SK-N-SH treated with all-trans-retinoic acid at 6 μM for 48 hours (cell line): Measurements from ENCODE around the gene FRMPD2.

Experiments
- ATAC-seq: fragments of 200-7000 bp; cut with Tn5 transposase; 3 replicates; pipeline ENCODE4 v1.9.1; 2020; ENCODE audit warnings: mild to moderate bottlenecking, moderate library complexity
- ARNTL ChIP-seq: fragments of 450-650 bp; formaldehyde crosslinking; IDR thresholded peaks from 2 replicates; pipeline ENCODE4 v1.5.0; 2020; ENCODE audit warnings: low read depth, mild to moderate bottlenecking, moderate library complexity, borderline replicate concordance
- BACH2 ChIP-seq: fragments of 250-450 bp; sonication (Bioruptor Pico); IDR thresholded peaks from 2 replicates; pipeline ENCODE4 v1.9.0; 2021; ENCODE audit warnings: mild to moderate bottlenecking, borderline replicate concordance
- CREB5 ChIP-seq: fragments of 250-450 bp; sonication (Bioruptor Pico); IDR thresholded peaks from 2 replicates; pipeline ENCODE4 v1.5.1; 2020; ENCODE audit warnings: low read depth, mild to moderate bottlenecking, moderate library complexity
- CSDC2 ChIP-seq: fragments of 250-450 bp; sonication (Bioruptor Pico); IDR thresholded peaks from 2 replicates; pipeline ENCODE4 v1.5.0; 2020; ENCODE audit warnings: mild to moderate bottlenecking, moderate library complexity
- CSRNP3 ChIP-seq: fragments of 250-450 bp; sonication (Bioruptor Pico); IDR thresholded peaks from 2 replicates; pipeline ENCODE4 v1.5.1; 2021; ENCODE audit warnings: mild to moderate bottlenecking, moderate library complexity
- ESRRG ChIP-seq: fragments of 250-450 bp; sonication (Bioruptor Pico); IDR thresholded peaks from 2 replicates; pipeline ENCODE4 v1.6.1; 2021; ENCODE audit warnings: mild to moderate bottlenecking
- GLIS3 ChIP-seq: fragments of 250-450 bp; sonication (Bioruptor Pico); IDR thresholded peaks from 2 replicates; pipeline ENCODE4 v1.5.0; 2020; ENCODE audit warnings: mild to moderate bottlenecking, moderate library complexity
- ISL1 ChIP-seq: fragments of 250-450 bp; sonication (Bioruptor Pico); IDR thresholded peaks from 2 replicates; pipeline ENCODE4 v2.1.2; 2022; ENCODE audit warnings: mild to moderate bottlenecking, moderate library complexity
- OSR1 ChIP-seq: fragments of 250-450 bp; sonication (Bioruptor Pico); IDR thresholded peaks from 2 replicates; pipeline ENCODE4 v1.8.0; 2022; ENCODE audit warnings: moderate library complexity, mild to moderate bottlenecking, inconsistent platforms
- PATZ1 ChIP-seq: fragments of 250-450 bp; sonication (Bioruptor Pico); IDR thresholded peaks from 2 replicates; pipeline ENCODE4 v1.8.0; 2020; ENCODE audit warnings: mild to moderate bottlenecking, moderate library complexity, borderline replicate concordance
- POU6F1 ChIP-seq: fragments of 250-450 bp; sonication (Bioruptor Pico); IDR thresholded peaks from 2 replicates; pipeline ENCODE4 v1.8.0; 2021; ENCODE audit warnings: low read depth, mild to moderate bottlenecking, moderate library complexity, borderline replicate concordance
- PPARA ChIP-seq: fragments of 250-450 bp; sonication (Bioruptor Pico); IDR thresholded peaks from 2 replicates; pipeline ENCODE4 v1.5.0; 2020; ENCODE audit warnings: mild to moderate bottlenecking, borderline replicate concordance
- RARB ChIP-seq: fragments of 250-450 bp; sonication (Bioruptor Pico); IDR thresholded peaks from 2 replicates; pipeline ENCODE4 v1.8.0; 2021; ENCODE audit warnings: mild to moderate bottlenecking, moderate library complexity
- SNAI2 ChIP-seq: fragments of 250-450 bp; sonication (Bioruptor Pico); IDR thresholded peaks from 2 replicates; pipeline ENCODE4 v1.5.0; 2020; ENCODE audit warnings: mild to moderate bottlenecking, moderate library complexity
- TOX ChIP-seq: fragments of 250-450 bp; sonication (Bioruptor Pico); IDR thresholded peaks from 2 replicates; pipeline ENCODE4 v1.8.0; 2021; ENCODE audit warnings: mild to moderate bottlenecking, moderate library complexity, borderline replicate concordance
- TSHZ2 ChIP-seq: fragments of 250-450 bp; sonication (Bioruptor Pico); IDR thresholded peaks from 2 replicates; pipeline ENCODE4 v1.5.0; 2020; ENCODE audit warnings: mild to moderate bottlenecking, moderate library complexity
- ZFP30 ChIP-seq: fragments of 450-650 bp; formaldehyde crosslinking; IDR thresholded peaks from 2 replicates; pipeline ENCODE4 v1.5.0; 2022; ENCODE audit warnings: mild to moderate bottlenecking, moderate library complexity
- ZNF565 ChIP-seq: fragments of 450-650 bp; formaldehyde crosslinking; conservative IDR thresholded peaks from 2 replicates; pipeline ENCODE4 v1.5.0; 2020; ENCODE audit warnings: low read depth, mild to moderate bottlenecking, moderate library complexity
- ZNF70 ChIP-seq: fragments of 450-650 bp; formaldehyde crosslinking; IDR thresholded peaks from 2 replicates; pipeline ENCODE4 v1.5.0; 2020; ENCODE audit warnings: mild to moderate bottlenecking, moderate library complexity
- ZNF8 ChIP-seq: fragments of 450-650 bp; formaldehyde crosslinking; IDR thresholded peaks from 2 replicates; pipeline ENCODE4 v1.5.0; 2020; ENCODE audit warnings: mild to moderate bottlenecking, moderate library complexity

Gene FRMPD2

GRCh38 chr10:48233559-48234005 is 40.9 kb downstream of the FRMPD2 start:
- TF ChIP-seq CSDC2, result no peak
- no peak for TF ChIP-seq CSRNP3 (CRISPR knock-in tag)
- TF ChIP-seq ZFP30, result no peak
- TF ChIP-seq POU6F1 (CRISPR knock-in tag), result no peak
- no peak for TF ChIP-seq CREB5 (CRISPR knock-in tag)
- no peak for TF ChIP-seq PATZ1 (CRISPR knock-in tag)
- no peak for TF ChIP-seq TOX (CRISPR knock-in tag)
- TF ChIP-seq RARB (CRISPR knock-in tag), result no peak
- no peak for TF ChIP-seq ESRRG (CRISPR knock-in tag)
- no peak for TF ChIP-seq TSHZ2
- TF ChIP-seq PPARA, result no peak
- no peak for TF ChIP-seq OSR1 (CRISPR knock-in tag)
- TF ChIP-seq SNAI2 (CRISPR knock-in tag), result no peak
- no peak for TF ChIP-seq ISL1 (CRISPR knock-in tag)
- TF ChIP-seq ARNTL (CRISPR knock-in tag), result no peak
- TF ChIP-seq ZNF70 (CRISPR knock-in tag), result no peak
- ATAC-seq, result no peak; the same call in 2 of the 3 replicates

- no peak for TF ChIP-seq ESRRG (CRISPR knock-in tag)
- no peak for TF ChIP-seq ISL1 (CRISPR knock-in tag)
- no peak for TF ChIP-seq GLIS3 (CRISPR knock-in tag)
- TF ChIP-seq BACH2 (CRISPR knock-in tag), result no peak
- TF ChIP-seq TOX (CRISPR knock-in tag), result no peak
- TF ChIP-seq PPARA, result no peak
Measured at GRCh38 chr10:48232717-48233447, 41.6 kb downstream of the FRMPD2 start.

GRCh38 chr10:48231699-48232315 is 42.7 kb downstream of the FRMPD2 start:
- no peak for ATAC-seq
- no peak for TF ChIP-seq ZNF565 (CRISPR knock-in tag)
- TF ChIP-seq ZNF8 (CRISPR knock-in tag), result no peak
- no peak for TF ChIP-seq ESRRG (CRISPR knock-in tag)
- TF ChIP-seq ISL1 (CRISPR knock-in tag), result no peak
- no peak for TF ChIP-seq CREB5 (CRISPR knock-in tag)
- no peak for TF ChIP-seq CSRNP3 (CRISPR knock-in tag)
- TF ChIP-seq ZNF70 (CRISPR knock-in tag), result no peak
- no peak for TF ChIP-seq ZFP30
- TF ChIP-seq ARNTL (CRISPR knock-in tag), result no peak

More at GRCh38 chr10:48232717-48233447, 41.6 kb downstream of the FRMPD2 start:
- ATAC-seq, result no peak
